ENCODE data around the gene KLC3.

KLC3 gene

DNA sequence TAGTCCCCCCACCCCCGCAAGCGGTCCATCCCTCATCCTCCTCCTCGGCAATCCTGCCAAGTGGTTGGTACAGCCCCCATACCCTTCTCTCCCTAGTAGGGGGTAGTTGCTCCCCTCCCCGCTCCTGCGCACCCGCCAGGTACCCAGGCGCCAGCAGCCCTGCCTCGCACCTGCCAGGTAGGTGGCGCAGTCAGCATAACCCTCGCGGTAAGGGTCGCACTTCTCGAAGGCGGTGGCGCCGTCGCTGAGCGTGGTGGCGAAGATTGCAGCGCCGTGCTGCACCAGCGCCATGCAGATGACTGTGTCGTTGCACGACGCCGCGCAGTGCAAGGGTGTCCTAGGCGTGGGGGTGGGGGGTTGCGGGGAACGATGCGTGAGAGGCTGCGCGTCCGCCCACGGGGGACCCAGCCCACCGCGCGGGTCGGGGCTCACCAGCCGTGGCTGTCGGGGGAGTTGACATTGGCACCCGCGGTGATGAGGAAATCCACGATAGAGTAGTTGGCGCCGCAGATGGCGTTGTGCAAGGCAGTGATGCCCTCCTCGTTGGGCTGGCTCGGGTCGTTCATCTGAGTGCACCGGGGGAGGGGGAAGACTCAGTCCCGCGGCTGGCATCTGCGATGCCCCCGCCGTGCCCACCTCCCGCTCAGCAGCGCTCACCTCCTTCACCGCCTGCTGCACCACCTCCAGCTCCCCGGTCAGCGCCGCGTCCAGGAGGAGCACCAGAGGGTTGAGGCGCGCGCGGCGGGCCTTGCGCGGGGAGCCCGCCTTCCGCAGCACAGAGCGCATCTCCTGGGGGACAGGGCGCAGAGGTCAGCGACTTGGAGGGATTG is 45.1 kb downstream of the KLC3 start:
- no peak overlapping the region for H3K4me3 ChIP-seq (ENCODE audit: low read depth in 1 of 2, low read length in 2 of 2)

DNA sequence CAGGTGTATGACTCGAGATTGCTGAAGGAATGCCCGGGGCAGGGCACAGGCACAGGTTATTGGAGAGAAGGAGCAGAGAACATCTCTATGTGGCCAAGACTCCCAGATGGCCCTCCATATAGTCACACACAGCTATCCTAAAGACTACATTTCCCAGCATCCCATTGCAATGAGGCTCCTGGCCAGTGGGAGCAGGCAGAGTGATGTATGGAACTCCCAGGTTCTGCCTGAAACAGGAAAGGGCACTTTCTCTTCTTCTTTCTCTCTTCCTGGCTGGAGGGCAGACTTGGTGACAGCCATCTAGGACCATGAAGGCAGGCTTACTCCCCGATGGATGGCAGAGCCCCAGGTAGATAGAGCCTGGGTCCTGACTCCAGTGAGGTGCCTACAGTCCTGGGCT is 50.8 kb downstream of the KLC3 start:
- Histone ChIP-seq H3K4me1 (ENCODE audit: insufficient read depth, low read length) (no peaks in the 10 kb centered on the region), H3K27me3 (ENCODE audit: control insufficient read depth in 1 of 2, insufficient read depth in 2 of 2, low read length in 2 of 2) (no peaks in the 10 kb centered on the region), H3K9me3 (ENCODE audit: low read length) (no peaks in the 10 kb centered on the region), H3K4me3 (ENCODE audit: low read depth in 1 of 2, low read length in 2 of 2) (no peak overlapping the region), H3K36me3 (ENCODE audit: insufficient read depth, low read length) (no peaks in the 10 kb centered on the region), H3K27ac (ENCODE audit: low read depth, low read length) (no peak overlapping the region), H3K9ac (ENCODE audit: low read length) (no peak overlapping the region)

More for the DNA sequence above, 45.1 kb downstream of the KLC3 start:
- Histone ChIP-seq H3K27ac (ENCODE audit: low read depth, low read length) (no peak overlapping the region), H3K4me1 (ENCODE audit: insufficient read depth, low read length) (no peaks in the 10 kb centered on the region), H3K9ac (ENCODE audit: low read length) (no peak overlapping the region), H3K27me3 (ENCODE audit: control insufficient read depth in 1 of 2, insufficient read depth in 2 of 2, low read length in 2 of 2) (peaks cover 16 to 17% of the 10 kb centered on the region in 2 donors), H3K9me3 (ENCODE audit: low read length) (no peaks in the 10 kb centered on the region), H3K36me3 (ENCODE audit: insufficient read depth, low read length) (no peaks in the 10 kb centered on the region)

DNA sequence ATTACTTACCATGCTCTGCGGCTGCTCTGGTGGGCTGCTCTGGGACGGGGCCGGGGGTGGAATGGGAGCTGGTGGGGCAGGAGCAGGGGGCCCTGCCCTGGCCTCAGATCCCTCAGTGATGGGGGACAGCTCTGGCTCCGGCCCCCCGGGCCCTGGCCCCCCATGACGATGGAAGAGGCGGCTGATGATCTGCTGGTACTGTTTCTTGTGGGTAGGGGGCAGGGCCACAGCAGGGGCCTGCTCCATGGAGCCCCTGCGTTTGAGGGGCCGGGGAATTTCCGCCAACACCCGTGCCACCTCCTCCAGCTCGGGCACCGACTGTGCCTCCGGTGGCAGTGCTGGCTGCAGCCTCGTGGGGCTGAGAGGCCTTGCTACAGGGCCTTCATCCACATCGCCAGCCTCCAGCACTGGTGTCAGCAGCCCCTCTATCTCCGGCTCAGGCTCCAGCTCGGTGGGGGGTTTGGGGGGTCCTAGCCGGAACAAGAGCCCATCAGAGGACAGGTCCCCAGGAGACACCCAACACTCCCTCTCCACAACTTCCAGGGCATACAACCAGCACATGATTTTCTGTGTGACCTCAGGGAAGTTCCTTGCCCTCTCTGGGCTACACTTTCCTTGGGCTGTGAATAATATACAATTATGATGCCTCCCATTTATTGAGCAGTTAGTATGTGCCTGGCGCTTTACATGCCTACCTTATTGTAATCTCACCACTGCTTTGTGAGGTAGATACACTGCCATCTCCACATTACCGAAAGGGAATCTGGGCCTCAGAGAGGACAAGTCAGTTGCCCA is 51.5 kb downstream of the KLC3 start:
- no peak overlapping the region for H3K9ac ChIP-seq (ENCODE audit: low read length)
- no peak overlapping the region for H3K27ac ChIP-seq (ENCODE audit: low read depth, low read length)
- H3K4me3 ChIP-seq (ENCODE audit: low read depth in 1 of 2, low read length in 2 of 2), result no peak overlapping the region
- no peaks in the 10 kb centered on the region for H3K36me3 ChIP-seq (ENCODE audit: insufficient read depth, low read length)
- H3K27me3 ChIP-seq (ENCODE audit: control insufficient read depth in 1 of 2, insufficient read depth in 2 of 2, low read length in 2 of 2), result no peaks in the 10 kb centered on the region
- H3K9me3 ChIP-seq (ENCODE audit: low read length), result no peaks in the 10 kb centered on the region
- H3K4me1 ChIP-seq (ENCODE audit: insufficient read depth, low read length), result no peaks in the 10 kb centered on the region

GRCh38 chr19:45395821-45396617 is 55.5 kb downstream of the KLC3 start:
- H3K9me3 ChIP-seq (ENCODE audit: low read length), result no peaks in the 10 kb centered on the region
- H3K27ac ChIP-seq (ENCODE audit: low read depth, low read length), result no peak overlapping the region
- peaks cover 3% of the 10 kb centered on the region for H3K4me1 ChIP-seq (ENCODE audit: insufficient read depth, low read length)
- H3K4me3 ChIP-seq (ENCODE audit: low read depth in 1 of 2, low read length in 2 of 2), result no peak overlapping the region
- H3K9ac ChIP-seq (ENCODE audit: low read length), result no peak overlapping the region
- no peaks in the 10 kb centered on the region for H3K36me3 ChIP-seq (ENCODE audit: insufficient read depth, low read length)
- H3K27me3 ChIP-seq (ENCODE audit: control insufficient read depth in 1 of 2, insufficient read depth in 2 of 2, low read length in 2 of 2), result no peaks in the 10 kb centered on the region

DNA sequence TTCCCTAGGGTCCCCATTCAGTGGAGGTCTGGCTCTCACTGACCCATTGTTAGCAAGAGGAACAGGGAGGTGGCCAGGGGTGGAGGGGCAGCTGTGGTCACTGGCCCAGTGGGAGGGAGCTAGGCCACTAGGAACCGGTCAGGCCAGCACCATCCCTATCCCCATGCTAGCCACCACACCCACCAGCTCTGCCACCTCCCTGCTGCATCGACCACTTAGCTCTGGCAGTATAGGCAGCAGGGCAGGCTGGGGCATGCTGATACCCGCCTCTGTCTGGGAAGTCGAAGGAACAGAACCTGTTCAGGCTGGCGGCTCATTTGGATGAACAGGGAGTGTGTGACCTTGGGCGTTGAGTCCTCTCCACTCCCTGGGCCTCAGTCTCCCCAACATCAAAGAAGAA is 59.6 kb downstream of the KLC3 start:
- Histone ChIP-seq H3K36me3 (ENCODE audit: insufficient read depth, low read length) (no peaks in the 10 kb centered on the region), H3K9me3 (ENCODE audit: low read length) (no peaks in the 10 kb centered on the region), H3K9ac (ENCODE audit: low read length) (no peak overlapping the region), H3K4me1 (ENCODE audit: insufficient read depth, low read length) (peaks cover 12% of the 10 kb centered on the region), H3K4me3 (ENCODE audit: low read depth in 1 of 2, low read length in 2 of 2) (no peak overlapping the region), H3K27ac (ENCODE audit: low read depth, low read length) (no peak overlapping the region), H3K27me3 (ENCODE audit: control insufficient read depth in 1 of 2, insufficient read depth in 2 of 2, low read length in 2 of 2) (peaks cover 11 to 27% of the 10 kb centered on the region in 2 donors)
